ENCODE results near the gene OMG.
"Not testable (repeated sequence)": the region's sequence is repeated elsewhere in the genome, so short reads cannot be mapped to it uniquely, and the experiment has no call there.

The OMG gene

GRCh38 chr17:31307640-31308039 is 10.6 kb upstream of the OMG start:
- Histone ChIP-seq H3K9me3 (ENCODE audit: control insufficient read depth, low read length) (no peaks in the 10 kb centered on the region), H3K36me3 (ENCODE audit: control insufficient read depth, insufficient read depth, low read length, severe bottlenecking) (peaks cover 3% of the 10 kb centered on the region), H3K4me3 (ENCODE audit: low read length) (no peak overlapping the region), H3K9ac (ENCODE audit: low read length) (no peak overlapping the region), H3K27me3 (replicated peaks; ENCODE audit: control insufficient read depth, insufficient read depth, low read length) (no peaks in the 10 kb centered on the region), H3K4me1 (ENCODE audit: control insufficient read depth, insufficient read depth, low read length) (no peaks in the 10 kb centered on the region)
- no peak for DNase-seq (ENCODE audit: low read depth)

DNA sequence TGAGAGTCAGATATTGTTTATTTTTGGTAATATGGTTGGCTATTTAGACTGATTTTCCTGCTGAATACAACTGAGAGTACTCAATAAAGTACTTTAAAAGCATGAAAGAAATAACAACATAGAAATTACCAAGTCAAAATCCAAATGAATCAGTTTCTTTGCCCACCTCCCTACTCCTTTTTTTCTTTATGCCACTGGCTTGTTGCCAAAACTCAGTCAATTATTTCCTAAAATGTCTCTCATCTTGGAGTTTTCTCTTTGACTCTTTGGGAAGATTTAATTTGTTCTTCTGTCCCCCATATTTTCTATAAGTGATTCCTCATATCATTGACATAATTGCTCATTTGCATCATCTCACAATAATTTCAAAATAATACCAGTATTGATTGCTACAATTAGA is 2.6 kb upstream of the OMG start:
- peaks cover 3% of the 10 kb centered on the region for H3K36me3 ChIP-seq (ENCODE audit: control insufficient read depth, insufficient read depth, low read length, severe bottlenecking)
- DNase-seq (ENCODE audit: low read depth): no peak

DNA sequence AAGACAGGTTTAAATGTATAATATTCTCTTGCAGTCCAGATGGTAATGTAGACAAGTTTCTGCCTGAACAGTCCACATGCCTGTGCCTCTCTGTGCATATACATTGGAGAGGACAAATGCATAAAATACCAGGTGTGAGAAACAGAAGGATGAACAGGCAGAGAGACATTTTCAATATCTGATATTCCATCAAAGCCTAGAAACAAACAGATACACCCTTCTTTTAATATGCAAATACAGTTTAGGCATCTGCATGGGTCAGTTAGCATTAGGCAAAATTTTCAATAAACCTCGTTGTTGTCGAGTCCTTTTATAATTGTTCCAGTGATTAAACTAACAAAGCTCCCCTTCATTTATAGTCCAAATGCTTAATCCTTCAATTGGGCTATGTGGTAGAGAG is 897 bp downstream of the OMG start:
- no peaks in the 10 kb centered on the region for H3K36me3 ChIP-seq (ENCODE audit: control insufficient read depth, insufficient read depth, low read length, severe bottlenecking)
- no peaks in the 10 kb centered on the region for H3K27me3 ChIP-seq (replicated peaks; ENCODE audit: control insufficient read depth, insufficient read depth, low read length)
- no peak overlapping the region for H3K9ac ChIP-seq (ENCODE audit: low read length)
- H3K4me1 ChIP-seq (ENCODE audit: control insufficient read depth, insufficient read depth, low read length): peaks cover 14% of the 10 kb centered on the region
- H3K9me3 ChIP-seq (ENCODE audit: control insufficient read depth, low read length): no peaks in the 10 kb centered on the region
- no peak overlapping the region for H3K4me3 ChIP-seq (ENCODE audit: low read length)
- DNase-seq (ENCODE audit: low read depth): no peak

More for the DNA sequence above, 2.6 kb upstream of the OMG start:
- Histone ChIP-seq H3K9ac (ENCODE audit: low read length) (no peak overlapping the region), H3K4me1 (ENCODE audit: control insufficient read depth, insufficient read depth, low read length) (peaks cover 27% of the 10 kb centered on the region), H3K4me3 (ENCODE audit: low read length) (no peak overlapping the region), H3K27me3 (replicated peaks; ENCODE audit: control insufficient read depth, insufficient read depth, low read length) (no peaks in the 10 kb centered on the region), H3K9me3 (ENCODE audit: control insufficient read depth, low read length) (no peaks in the 10 kb centered on the region)

DNA sequence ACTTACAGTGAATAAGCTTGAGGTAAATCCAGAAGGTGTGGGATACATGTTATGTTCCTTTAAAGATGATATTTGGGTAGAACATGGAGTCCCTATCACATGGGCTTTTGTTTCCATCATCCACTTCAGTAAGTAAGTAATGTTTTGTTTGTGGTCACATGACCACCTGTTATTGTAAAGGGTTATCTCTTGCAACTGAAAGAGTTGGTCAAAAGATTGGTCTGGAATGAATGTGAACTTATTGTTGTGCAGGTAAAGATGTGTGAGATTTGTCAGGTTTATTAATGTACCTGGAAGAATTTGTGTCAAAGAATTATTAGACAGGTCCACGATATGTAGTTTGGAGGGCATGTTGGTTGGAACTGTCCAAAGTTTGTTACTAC is 1.6 kb downstream of the OMG start:
- DNase-seq (ENCODE audit: low read depth): no peak
- H3K36me3 ChIP-seq (ENCODE audit: control insufficient read depth, insufficient read depth, low read length, severe bottlenecking): no peaks in the 10 kb centered on the region
- H3K9me3 ChIP-seq (ENCODE audit: control insufficient read depth, low read length): no peaks in the 10 kb centered on the region
- no peak overlapping the region for H3K4me3 ChIP-seq (ENCODE audit: low read length)
- H3K9ac ChIP-seq (ENCODE audit: low read length): no peak overlapping the region
- H3K27me3 ChIP-seq (replicated peaks; ENCODE audit: control insufficient read depth, insufficient read depth, low read length): no peaks in the 10 kb centered on the region
- peaks cover 12% of the 10 kb centered on the region for H3K4me1 ChIP-seq (ENCODE audit: control insufficient read depth, insufficient read depth, low read length)

DNA sequence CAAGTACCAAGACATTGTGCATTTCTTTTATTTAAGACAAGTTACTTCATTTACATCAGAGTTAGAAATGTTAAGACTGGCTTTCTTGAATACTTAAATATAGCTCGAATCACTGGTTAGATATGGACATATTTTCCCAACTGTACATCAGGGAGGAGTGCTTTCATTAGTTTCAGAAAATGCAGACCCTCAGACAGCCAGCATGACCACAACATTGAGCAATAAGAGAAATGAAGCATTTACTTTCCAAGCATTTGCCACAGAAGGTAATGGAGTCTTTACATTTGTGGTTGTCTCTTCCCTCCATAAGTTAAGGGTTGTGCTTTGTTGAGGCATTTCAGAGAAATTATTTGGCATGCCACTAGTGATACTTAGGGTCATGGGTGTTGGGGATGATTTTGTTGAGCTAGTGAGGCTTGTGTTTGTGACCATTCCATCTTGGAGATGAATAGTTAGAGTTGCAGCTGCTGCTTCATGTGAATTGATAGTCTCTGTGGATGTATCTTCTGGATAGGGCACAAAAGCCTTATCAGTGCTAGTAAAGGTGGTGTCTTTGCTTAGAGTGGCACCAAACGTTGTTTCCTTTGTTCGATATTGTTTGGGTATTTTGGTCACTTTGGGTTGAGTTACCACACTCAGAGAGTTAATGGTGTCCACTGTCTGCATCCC is 2.1 kb downstream of the OMG start:
- H3K4me3 ChIP-seq (ENCODE audit: low read length): no peak overlapping the region
- H3K27me3 ChIP-seq (replicated peaks; ENCODE audit: control insufficient read depth, insufficient read depth, low read length): no peaks in the 10 kb centered on the region
- no peaks in the 10 kb centered on the region for H3K9me3 ChIP-seq (ENCODE audit: control insufficient read depth, low read length)
- H3K36me3 ChIP-seq (ENCODE audit: control insufficient read depth, insufficient read depth, low read length, severe bottlenecking): no peaks in the 10 kb centered on the region
- DNase-seq (ENCODE audit: low read depth): peak; percentile 14
- no peak overlapping the region for H3K9ac ChIP-seq (ENCODE audit: low read length)
- peaks cover 11% of the 10 kb centered on the region for H3K4me1 ChIP-seq (ENCODE audit: control insufficient read depth, insufficient read depth, low read length)

GRCh38 chr17:31294231-31294630 is 2.8 kb downstream of the OMG start:
- no peaks in the 10 kb centered on the region for H3K9me3 ChIP-seq (ENCODE audit: control insufficient read depth, low read length)

GRCh38 chr17:31293581-31293980 is 3.5 kb downstream of the OMG start:
- Histone ChIP-seq H3K9ac (ENCODE audit: low read length) (no peak overlapping the region), H3K36me3 (ENCODE audit: control insufficient read depth, insufficient read depth, low read length, severe bottlenecking) (no peaks in the 10 kb centered on the region), H3K9me3 (ENCODE audit: control insufficient read depth, low read length) (no peaks in the 10 kb centered on the region), H3K4me1 (ENCODE audit: control insufficient read depth, insufficient read depth, low read length) (peaks cover 4% of the 10 kb centered on the region), H3K4me3 (ENCODE audit: low read length) (no peak overlapping the region), H3K27me3 (replicated peaks; ENCODE audit: control insufficient read depth, insufficient read depth, low read length) (no peaks in the 10 kb centered on the region)
- peak; percentile 10 for DNase-seq (ENCODE audit: low read depth)

More at GRCh38 chr17:31294231-31294630, 2.8 kb downstream of the OMG start:
- Histone ChIP-seq H3K36me3 (ENCODE audit: control insufficient read depth, insufficient read depth, low read length, severe bottlenecking) (no peaks in the 10 kb centered on the region), H3K4me1 (ENCODE audit: control insufficient read depth, insufficient read depth, low read length) (peaks cover 5% of the 10 kb centered on the region), H3K4me3 (ENCODE audit: low read length) (no peak overlapping the region), H3K27me3 (replicated peaks; ENCODE audit: control insufficient read depth, insufficient read depth, low read length) (no peaks in the 10 kb centered on the region), H3K9ac (ENCODE audit: low read length) (no peak overlapping the region)
- DNase-seq (ENCODE audit: low read depth): no peak

- Histone ChIP-seq H3K4me1 (ENCODE audit: control insufficient read depth, insufficient read depth, low read length) (peaks cover 4% of the 10 kb centered on the region), H3K27me3 (replicated peaks; ENCODE audit: control insufficient read depth, insufficient read depth, low read length) (no peaks in the 10 kb centered on the region), H3K9me3 (ENCODE audit: control insufficient read depth, low read length) (no peaks in the 10 kb centered on the region), H3K4me3 (ENCODE audit: low read length) (no peak overlapping the region), H3K36me3 (ENCODE audit: control insufficient read depth, insufficient read depth, low read length, severe bottlenecking) (peaks cover 4% of the 10 kb centered on the region), H3K9ac (ENCODE audit: low read length) (no peak overlapping the region)
- no peak for DNase-seq (ENCODE audit: low read depth)
Measured at GRCh38 chr17:31291820-31292219, 5.2 kb downstream of the OMG start.

GRCh38 chr17:31289790-31290189 is 7.2 kb downstream of the OMG start:
- Histone ChIP-seq H3K4me1 (ENCODE audit: control insufficient read depth, insufficient read depth, low read length) (peaks cover 4% of the 10 kb centered on the region), H3K36me3 (ENCODE audit: control insufficient read depth, insufficient read depth, low read length, severe bottlenecking) (peaks cover 4% of the 10 kb centered on the region), H3K9ac (ENCODE audit: low read length) (no peak overlapping the region), H3K4me3 (ENCODE audit: low read length) (no peak overlapping the region), H3K27me3 (replicated peaks; ENCODE audit: control insufficient read depth, insufficient read depth, low read length) (no peaks in the 10 kb centered on the region), H3K9me3 (ENCODE audit: control insufficient read depth, low read length) (no peaks in the 10 kb centered on the region)
- DNase-seq (ENCODE audit: low read depth): no peak

DNA sequence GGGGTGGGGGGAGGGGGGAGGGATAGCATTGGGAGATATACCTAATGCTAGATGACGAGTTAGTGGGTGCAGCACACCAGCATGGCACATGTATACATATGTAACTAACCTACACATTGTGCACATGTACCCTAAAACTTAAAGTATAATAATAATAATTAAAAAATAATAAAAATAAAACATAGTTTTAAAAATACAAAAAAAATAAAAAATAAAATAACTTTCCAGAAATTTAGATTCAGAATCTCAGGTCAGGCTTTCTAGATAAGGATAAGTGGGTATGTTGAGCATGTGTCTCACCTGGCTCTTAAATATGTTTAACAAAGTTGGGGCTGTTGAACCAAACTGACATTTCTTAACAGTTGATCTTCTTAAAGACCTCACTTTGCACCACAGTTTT is 9.1 kb downstream of the OMG start:
- not testable (repeated sequence) for DNase-seq (ENCODE audit: low read depth); H3K9me3 ChIP-seq (ENCODE audit: control insufficient read depth, low read length); H3K4me3 ChIP-seq (ENCODE audit: low read length); H3K27me3 ChIP-seq (replicated peaks; ENCODE audit: control insufficient read depth, insufficient read depth, low read length); H3K9ac ChIP-seq (ENCODE audit: low read length); H3K36me3 ChIP-seq (ENCODE audit: control insufficient read depth, insufficient read depth, low read length, severe bottlenecking); H3K4me1 ChIP-seq (ENCODE audit: control insufficient read depth, insufficient read depth, low read length)

- no peak overlapping the region for H3K4me3 ChIP-seq (ENCODE audit: low read length)
- H3K9me3 ChIP-seq (ENCODE audit: control insufficient read depth, low read length): no peaks in the 10 kb centered on the region
- DNase-seq (ENCODE audit: low read depth): no peak
- peaks cover 4% of the 10 kb centered on the region for H3K4me1 ChIP-seq (ENCODE audit: control insufficient read depth, insufficient read depth, low read length)
- H3K36me3 ChIP-seq (ENCODE audit: control insufficient read depth, insufficient read depth, low read length, severe bottlenecking): peaks cover 13% of the 10 kb centered on the region
- no peak overlapping the region for H3K9ac ChIP-seq (ENCODE audit: low read length)
- no peaks in the 10 kb centered on the region for H3K27me3 ChIP-seq (replicated peaks; ENCODE audit: control insufficient read depth, insufficient read depth, low read length)
Measured at GRCh38 chr17:31286587-31286986, 10.5 kb downstream of the OMG start.

DNA sequence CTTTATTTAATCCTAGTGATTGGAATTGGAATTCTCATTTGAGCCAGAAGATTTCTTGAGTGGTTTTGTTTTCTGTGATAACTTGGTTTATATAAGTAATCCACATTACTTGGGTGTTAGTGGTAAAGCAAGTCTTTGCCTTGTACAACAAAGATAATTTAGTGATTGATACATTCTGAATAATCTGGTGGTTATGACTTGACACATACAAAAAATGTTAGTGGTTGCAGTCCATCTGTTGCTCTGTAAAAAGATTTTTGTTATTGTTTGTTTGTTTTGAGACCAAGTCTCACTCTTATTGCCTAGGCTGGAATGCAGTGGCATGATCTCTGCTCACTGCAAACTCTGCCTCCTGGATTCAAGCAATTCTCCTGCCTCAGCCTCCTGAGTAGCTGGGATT is 13.2 kb downstream of the OMG start:
- Histone ChIP-seq H3K27me3 (replicated peaks; ENCODE audit: control insufficient read depth, insufficient read depth, low read length) (no peaks in the 10 kb centered on the region), H3K9me3 (ENCODE audit: control insufficient read depth, low read length) (no peaks in the 10 kb centered on the region), H3K4me3 (ENCODE audit: low read length) (no peak overlapping the region), H3K9ac (ENCODE audit: low read length) (no peak overlapping the region), H3K36me3 (ENCODE audit: control insufficient read depth, insufficient read depth, low read length, severe bottlenecking) (peaks cover 23% of the 10 kb centered on the region), H3K4me1 (ENCODE audit: control insufficient read depth, insufficient read depth, low read length) (peaks cover 7% of the 10 kb centered on the region)
- no peak for DNase-seq (ENCODE audit: low read depth)

Measured in adipocyte (in vitro differentiated cells).